K562 (cell line): ENCODE measurements around the gene IGLON5. TPM values are rescaled to one million over a fixed set of nuclear protein-coding genes. Genes with fewer than 3 reads are reported as not detected.

Experiments used
- ARHGAP35 ChIP-seq: fragments of 450-650 bp; IDR thresholded peaks from 2 replicates; pipeline ENCODE4 v1.6.1; 2018; ENCODE audit not compliant: partially characterized antibody
- BCOR ChIP-seq: fragments of 450-650 bp; IDR thresholded peaks from 2 replicates; pipeline ENCODE4 v1.6.1; 2016
- CREB5 ChIP-seq: fragments of 250-450 bp; sonication (Bioruptor Pico); IDR thresholded peaks from 2 replicates; pipeline ENCODE4 v1.5.0; 2020; ENCODE audit warnings: mild to moderate bottlenecking
- DDX20 ChIP-seq: fragments of 450-650 bp; IDR thresholded peaks from 2 replicates; pipeline ENCODE4 v1.6.1; 2016; ENCODE audit warnings: missing genetic modification characterization, low read depth, mild to moderate bottlenecking, missing compliant biosample characterization, moderate library complexity
- MYC ChIP-seq, 2 experiments: fragments of 250-450 bp in 1 of 2; sonication (Bioruptor Pico) in 1 of 2; IDR thresholded peaks; 2 replicates each; pipeline versions ENCODE4 v1.5.1 to v1.6.1; 2012 to 2021; ENCODE audit warnings: low read depth in 2 of 2, borderline replicate concordance in 1 of 2, improper control_type of control experiment in 1 of 2, low read length in 1 of 2, mild to moderate bottlenecking in 1 of 2, moderate library complexity in 1 of 2
- NUFIP1 ChIP-seq: fragments of 450-650 bp; IDR thresholded peaks from 2 replicates; pipeline ENCODE4 v1.6.1; 2018; ENCODE audit not compliant: partially characterized antibody
- POLR3G ChIP-seq: IDR thresholded peaks from 2 replicates; pipeline ENCODE4 v1.6.1; 2011; ENCODE audit not compliant: insufficient read length, insufficient replicate concordance; ENCODE audit errors: extremely low read depth
- ZFPM2 ChIP-seq: fragments of 250-450 bp; sonication (Bioruptor Pico); IDR thresholded peaks from 2 replicates; pipeline ENCODE4 v1.5.1; 2022; ENCODE audit warnings: mild to moderate bottlenecking
- polyA plus RNA-seq, 8 experiments: library from polyadenylated mRNA; depleted of rRNA in 4 of 8; stranded (reverse) in 5 of 8; unstranded in 3 of 8; fragments of >200 nt; fragmentation: Nextera tagmentation in 2 of 8; fragmentation: Illumina TruSeq in 1 of 8; extraction: Ambion mirVana in 2 of 8; extraction: Trizol in 1 of 8; gene quantifications; 2 replicates each; pipeline versions ENCODE4 v1.2.1 to v1.2.3, GENCODE V29; 2011 to 2014; ENCODE audit warnings: inconsistent platforms in 1 of 8, missing spikeins in 1 of 8
- total RNA-seq, 7 experiments: library from RNA; depleted of rRNA in 6 of 7; stranded (reverse); fragments of >200 nt in 6 of 7; fragmentation: Illumina TruSeq in 2 of 7; extraction: Trizol in 2 of 7; gene quantifications; 2 replicates each; pipeline versions ENCODE4 v1.2.1 to v1.2.3, GENCODE V29; 2011 to 2021; ENCODE audit warnings: low replicate concordance in 1 of 7

Gene IGLON5
- total and polyA plus RNA-seq, 9 of the 15 experiments (the other 6 are each of a cell fraction or from before 2014, with no cell fraction given) = 0.03 to 0.22 (median 0.14) TPM; not detected in 2

- TF ChIP-seq CREB5 (no peak), ZFPM2 (CRISPR knock-in tag) (no peak), DDX20 (tag) (no peak), MYC (IDR thresholded peaks at IDR 0.05; ENCODE audit: low read depth, low read length) (peak; percentile 10; the same call in 1 of the 2 replicates), MYC (CRISPR knock-in tag; IDR thresholded peaks at IDR 0.05; ENCODE audit: borderline replicate concordance, low read depth) (no peak), NUFIP1 (no peak), BCOR (0 out of 2 replicates have a peak, but pooled peaks have one; percentile 31), POLR3G (no peak), ARHGAP35 (no peak)
Measured at GRCh38 chr19:51365965-51366388, 54.5 kb downstream of the IGLON5 start, which contains the start of gene ETFB (continued).
